IPS-15b (cell line): ENCODE data around the gene RASGRF2.
"Not testable (repeated sequence)": the region's sequence is repeated elsewhere in the genome, so short reads cannot be mapped to it uniquely, and the experiment has no call there.

ENCODE experiments used
- H3K27me3 ChIP-seq: one replicate; pipeline ENCODE4 v1.6.1; 2013; ENCODE audit warnings: low read length; ENCODE audit not compliant: control insufficient read depth, insufficient read depth
- H3K36me3 ChIP-seq: one replicate; pipeline ENCODE4 v1.6.1; 2013; ENCODE audit warnings: low read length; ENCODE audit not compliant: control insufficient read depth, insufficient read depth
- H3K4me1 ChIP-seq: one replicate; pipeline ENCODE4 v1.6.1; 2013; ENCODE audit warnings: mild to moderate bottlenecking, low read length; ENCODE audit not compliant: control insufficient read depth, insufficient read depth
- H3K4me3 ChIP-seq: one replicate; pipeline ENCODE4 v1.5.1; 2013; ENCODE audit warnings: low read depth, low read length
- H3K9ac ChIP-seq: one replicate; pipeline ENCODE4 v1.6.1; 2013; ENCODE audit warnings: low read depth, mild to moderate bottlenecking, low read length
- H3K9me3 ChIP-seq: one replicate; pipeline ENCODE4 v1.6.1; 2013; ENCODE audit warnings: mild to moderate bottlenecking, low read length; ENCODE audit not compliant: control insufficient read depth, insufficient read depth

RASGRF2 gene

DNA sequence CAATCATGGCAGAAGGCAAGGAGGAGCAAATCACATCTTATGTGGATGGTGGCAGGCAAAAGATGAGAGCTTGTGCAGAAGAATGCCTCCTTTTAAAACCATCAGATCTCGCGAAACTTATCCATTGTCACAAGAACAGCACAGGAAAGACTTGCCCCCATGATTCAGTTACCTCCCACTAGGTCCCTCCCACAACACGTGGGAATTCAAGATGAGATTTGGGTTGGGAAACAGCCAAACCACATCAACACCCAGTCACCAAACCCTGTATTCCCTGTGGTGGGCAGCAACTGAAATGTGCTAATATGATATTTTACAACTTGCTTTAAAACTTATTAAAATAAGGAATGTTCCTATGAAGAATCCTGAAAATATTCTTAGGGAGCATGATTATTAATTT lies 54.2 kb downstream of the RASGRF2 start:
- Histone ChIP-seq H3K4me1 (peaks cover 4% of the 10 kb centered on the region), H3K27me3 (no peaks in the 10 kb centered on the region), H3K9me3 (no peaks in the 10 kb centered on the region), H3K4me3 (no peak overlapping the region), H3K36me3 (no peaks in the 10 kb centered on the region), H3K9ac (no peak overlapping the region)

DNA sequence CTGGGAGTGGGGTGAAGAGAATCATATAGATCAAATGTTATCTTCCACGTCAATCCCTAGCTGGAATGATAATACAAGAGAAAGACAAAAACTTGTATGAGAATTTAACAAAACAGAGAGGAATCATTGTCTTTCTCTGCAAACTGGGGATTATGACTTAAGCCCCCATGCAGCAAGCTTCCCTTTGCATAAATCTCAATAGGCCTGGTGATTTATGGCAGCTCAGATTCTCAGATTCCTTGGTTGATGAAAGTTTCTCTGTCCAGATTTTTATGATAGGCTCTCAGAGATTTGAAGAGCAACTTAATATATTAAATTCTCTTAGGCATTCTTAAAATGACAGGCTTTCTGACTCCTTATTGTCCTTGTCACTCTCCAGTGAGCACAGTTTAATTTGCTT lies 56.0 kb downstream of the RASGRF2 start:
- no peaks in the 10 kb centered on the region for H3K9me3 ChIP-seq
- H3K4me3 ChIP-seq = no peak overlapping the region
- H3K36me3 ChIP-seq = no peaks in the 10 kb centered on the region
- H3K27me3 ChIP-seq = no peaks in the 10 kb centered on the region
- H3K9ac ChIP-seq = no peak overlapping the region
- H3K4me1 ChIP-seq = peaks cover 4% of the 10 kb centered on the region

DNA sequence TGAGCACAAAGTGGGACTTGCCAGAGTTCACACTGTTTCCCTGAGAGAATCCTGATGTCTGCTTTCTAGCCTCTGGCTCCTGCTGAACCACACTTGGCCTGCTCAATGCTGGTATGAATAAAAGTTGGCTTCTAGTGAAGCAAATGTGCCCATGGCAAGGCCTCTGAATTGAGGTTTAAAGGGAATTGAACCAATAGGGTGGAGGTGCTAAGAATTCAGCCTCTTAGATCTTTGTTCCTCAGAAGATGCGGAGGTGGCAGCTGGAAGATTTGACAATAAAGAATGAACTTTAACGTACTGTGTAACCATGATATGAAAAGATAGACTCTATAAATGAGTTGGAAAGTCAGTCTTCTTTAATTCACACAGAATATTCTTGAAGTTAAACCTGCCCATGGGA lies 57.2 kb downstream of the RASGRF2 start:
- Histone ChIP-seq H3K9ac (no peak overlapping the region), H3K9me3 (no peaks in the 10 kb centered on the region), H3K4me3 (no peak overlapping the region), H3K4me1 (peaks cover 4% of the 10 kb centered on the region), H3K36me3 (no peaks in the 10 kb centered on the region), H3K27me3 (no peaks in the 10 kb centered on the region)

DNA sequence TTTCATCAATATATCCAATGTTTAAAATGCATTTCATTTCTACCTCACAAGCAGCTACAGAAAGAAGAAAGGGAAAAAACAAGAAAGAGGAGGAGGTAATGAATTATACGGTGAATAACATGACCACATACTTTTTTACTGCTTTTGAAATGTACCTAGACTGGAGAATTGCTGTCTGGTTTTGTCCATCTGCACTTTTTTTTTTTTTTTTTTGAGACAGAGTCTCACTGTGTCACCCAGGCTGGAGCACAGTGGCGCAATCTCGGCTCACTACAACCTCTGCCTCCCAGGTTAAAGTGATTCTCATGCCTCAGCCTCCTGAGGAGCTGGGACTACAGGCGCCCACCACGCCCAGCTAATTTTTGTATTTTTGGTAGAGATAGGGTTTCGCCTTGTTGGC lies 58.4 kb downstream of the RASGRF2 start:
- not testable (repeated sequence) for H3K9ac ChIP-seq, H3K4me3 ChIP-seq, H3K4me1 ChIP-seq, H3K9me3 ChIP-seq, H3K36me3 ChIP-seq, H3K27me3 ChIP-seq

DNA sequence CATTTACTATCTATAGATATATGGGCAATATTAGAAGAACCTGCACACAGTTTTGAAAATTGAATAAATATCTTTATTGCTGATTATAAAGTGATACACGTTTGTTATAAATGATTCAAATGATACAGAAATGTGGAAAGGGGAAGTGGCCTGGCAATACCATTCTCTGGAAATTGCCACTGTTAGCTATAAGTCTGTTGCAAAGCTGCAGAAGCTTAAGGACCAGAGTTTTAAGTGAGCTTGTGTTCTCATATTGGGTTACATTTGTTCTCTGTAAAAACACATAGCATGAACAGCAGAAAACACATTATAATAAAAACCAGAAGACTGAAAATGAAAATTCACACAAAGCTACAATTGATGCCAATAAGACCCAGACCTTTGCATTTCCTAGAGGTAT lies 59.6 kb downstream of the RASGRF2 start:
- no peak overlapping the region for H3K4me3 ChIP-seq
- no peaks in the 10 kb centered on the region for H3K9me3 ChIP-seq
- H3K9ac ChIP-seq = no peak overlapping the region
- H3K36me3 ChIP-seq = no peaks in the 10 kb centered on the region
- H3K4me1 ChIP-seq = peaks cover 4% of the 10 kb centered on the region
- no peaks in the 10 kb centered on the region for H3K27me3 ChIP-seq

DNA sequence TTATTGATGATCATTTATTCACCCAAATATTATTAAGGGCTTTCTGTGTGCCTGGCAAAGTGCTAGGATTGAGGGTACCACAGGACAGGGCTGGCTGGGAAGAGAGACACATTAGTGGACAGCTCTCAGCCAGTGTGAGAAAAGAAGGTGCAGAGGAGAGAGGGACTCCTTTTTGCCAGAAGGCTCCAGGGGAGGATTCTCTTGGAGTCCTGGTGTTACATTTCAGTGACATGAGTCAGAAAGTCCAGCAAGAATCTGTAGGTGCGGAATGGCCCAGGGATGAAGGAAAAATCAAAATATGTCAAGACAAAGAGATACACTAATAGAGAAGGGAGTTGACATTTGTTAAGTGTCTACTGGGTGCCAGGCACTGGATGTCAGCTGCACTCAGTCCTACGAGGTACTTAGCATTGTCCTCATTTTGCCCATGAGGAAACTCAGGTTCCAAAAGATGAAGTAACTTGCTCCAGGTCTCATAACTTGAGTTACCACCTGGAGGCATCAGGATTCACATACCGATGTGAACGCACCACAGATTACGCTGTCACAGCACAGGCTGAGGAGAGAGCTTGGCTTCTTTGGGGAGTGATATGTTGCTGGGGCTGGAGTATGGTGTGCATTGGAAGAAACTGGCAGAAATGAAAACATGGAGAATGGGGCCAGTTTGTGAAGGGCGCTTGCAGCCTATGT lies 60.5 kb downstream of the RASGRF2 start:
- Histone ChIP-seq H3K4me3 (no peak overlapping the region), H3K9ac (no peak overlapping the region), H3K9me3 (no peaks in the 10 kb centered on the region), H3K4me1 (peaks cover 4% of the 10 kb centered on the region), H3K36me3 (no peaks in the 10 kb centered on the region), H3K27me3 (no peaks in the 10 kb centered on the region)

DNA sequence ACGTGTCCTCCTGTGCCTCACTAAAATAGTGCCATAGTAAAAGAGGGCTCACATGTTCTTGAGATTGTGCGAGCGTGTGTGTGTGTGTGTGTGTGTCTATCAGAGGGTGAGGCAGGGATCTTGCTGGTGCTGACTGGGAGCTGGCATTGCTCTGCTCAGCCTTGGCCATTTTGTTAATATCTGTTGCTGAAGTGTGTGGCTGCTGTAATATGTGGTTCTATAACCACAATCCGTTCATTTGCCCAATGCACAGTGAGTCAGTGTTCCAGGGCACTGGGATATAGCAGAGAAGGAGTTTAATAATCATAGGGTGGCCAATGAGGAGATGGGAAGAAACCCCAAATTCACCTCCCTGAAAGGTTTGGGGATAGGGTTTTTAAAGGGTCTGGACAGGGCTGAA lies 61.3 kb downstream of the RASGRF2 start:
- Histone ChIP-seq H3K4me3 (no peak overlapping the region), H3K36me3 (no peaks in the 10 kb centered on the region), H3K9me3 (no peaks in the 10 kb centered on the region), H3K27me3 (no peaks in the 10 kb centered on the region), H3K9ac (no peak overlapping the region), H3K4me1 (no peaks in the 10 kb centered on the region)

DNA sequence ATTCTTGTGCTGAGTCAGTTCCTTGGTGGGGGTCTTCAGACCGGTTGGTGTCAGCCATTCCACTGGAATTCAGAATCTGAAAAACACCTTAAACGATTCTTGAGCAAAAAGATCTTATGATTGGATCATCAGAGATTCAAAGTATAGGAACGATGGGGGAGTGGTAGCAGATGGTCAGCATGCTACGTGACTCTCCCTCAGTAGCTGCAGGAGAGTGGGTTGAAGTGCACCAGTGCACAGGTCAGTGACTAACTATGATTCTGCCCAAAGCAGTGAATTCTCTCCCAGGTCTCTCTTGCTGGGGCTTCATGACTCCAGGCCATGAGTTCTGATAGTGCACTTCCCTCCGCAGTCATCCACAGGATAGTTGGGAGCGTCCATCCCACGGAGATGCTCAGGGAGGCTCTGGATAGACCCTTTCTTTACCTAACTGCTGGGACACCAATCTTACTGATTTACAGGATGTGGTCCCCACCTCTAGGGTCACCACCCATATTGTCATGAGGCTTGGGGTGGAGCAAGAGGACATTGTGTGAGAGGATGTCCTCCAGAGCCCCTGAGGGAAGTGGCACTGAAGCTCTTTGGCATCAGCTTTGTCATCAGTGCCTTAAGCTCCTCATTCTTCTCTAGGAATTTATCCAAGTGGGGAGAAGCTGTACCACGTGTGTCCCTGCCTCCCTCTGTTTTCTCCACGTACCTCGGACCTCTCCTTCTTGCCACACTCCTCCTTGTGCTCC lies 62.0 kb downstream of the RASGRF2 start:
- Histone ChIP-seq H3K4me1 (no peaks in the 10 kb centered on the region), H3K27me3 (no peaks in the 10 kb centered on the region), H3K4me3 (no peak overlapping the region), H3K36me3 (no peaks in the 10 kb centered on the region), H3K9ac (no peak overlapping the region), H3K9me3 (no peaks in the 10 kb centered on the region)

DNA sequence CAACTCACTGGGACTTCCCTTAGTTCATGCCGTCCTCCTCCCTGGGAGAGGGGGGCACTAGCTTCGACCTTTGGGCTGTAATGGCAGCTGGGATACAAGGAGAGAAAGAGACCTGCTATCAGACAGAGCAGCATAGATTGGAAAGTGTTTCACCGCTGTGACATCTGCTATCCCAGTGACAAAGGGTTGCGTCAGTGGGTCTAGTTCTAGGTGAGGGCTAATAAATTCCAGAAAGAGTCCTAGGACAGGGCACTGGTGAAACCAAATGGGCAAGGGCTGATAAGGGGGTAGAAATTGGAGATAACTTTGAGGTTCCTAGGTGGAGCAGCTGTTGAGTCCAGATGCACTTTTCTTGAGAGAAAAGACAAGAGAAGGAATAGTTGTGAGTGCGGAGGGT lies 62.5 kb downstream of the RASGRF2 start:
- Histone ChIP-seq H3K9me3 (no peaks in the 10 kb centered on the region), H3K4me3 (no peak overlapping the region)

DNA sequence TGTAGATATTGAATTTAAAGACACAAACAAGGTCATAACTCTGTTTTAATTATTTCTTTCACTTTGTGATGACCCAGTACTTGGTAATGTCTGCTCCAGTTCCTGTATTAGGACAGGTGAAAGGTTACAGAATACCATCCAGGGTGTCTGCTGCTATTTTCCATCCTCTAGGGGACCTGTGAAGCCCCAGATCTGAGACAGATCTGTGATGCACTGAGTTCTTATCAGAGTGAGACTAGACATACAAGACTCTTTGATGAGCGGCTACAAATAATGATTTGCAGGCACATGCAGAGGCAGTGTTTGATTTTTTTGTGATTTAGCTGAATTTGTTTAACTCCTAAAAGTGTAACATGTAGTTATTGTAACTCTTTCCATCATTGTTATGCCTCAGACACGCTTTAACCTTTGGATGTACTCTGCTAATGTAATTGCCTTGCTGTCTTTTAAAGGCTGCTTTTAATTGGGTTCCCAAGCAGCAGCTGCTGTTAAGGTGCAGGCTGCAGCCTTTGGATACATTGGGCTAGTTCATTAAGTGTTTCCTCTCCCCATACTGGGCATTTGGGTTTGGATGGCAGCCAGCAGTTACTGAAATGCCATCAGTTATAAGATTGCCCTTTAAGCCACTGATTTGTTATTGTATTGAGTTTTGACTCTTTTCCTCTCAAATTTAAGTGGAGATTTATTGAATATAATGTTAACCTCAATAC lies 63.3 kb downstream of the RASGRF2 start:
- no peak overlapping the region for H3K4me3 ChIP-seq
- H3K27me3 ChIP-seq = no peaks in the 10 kb centered on the region
- no peak overlapping the region for H3K9ac ChIP-seq
- H3K9me3 ChIP-seq = no peaks in the 10 kb centered on the region
- no peaks in the 10 kb centered on the region for H3K4me1 ChIP-seq
- H3K36me3 ChIP-seq = no peaks in the 10 kb centered on the region

More for the DNA sequence above, 62.5 kb downstream of the RASGRF2 start:
- H3K27me3 ChIP-seq = no peaks in the 10 kb centered on the region
- H3K36me3 ChIP-seq = no peaks in the 10 kb centered on the region
- H3K4me1 ChIP-seq = no peaks in the 10 kb centered on the region
- H3K9ac ChIP-seq = no peak overlapping the region

DNA sequence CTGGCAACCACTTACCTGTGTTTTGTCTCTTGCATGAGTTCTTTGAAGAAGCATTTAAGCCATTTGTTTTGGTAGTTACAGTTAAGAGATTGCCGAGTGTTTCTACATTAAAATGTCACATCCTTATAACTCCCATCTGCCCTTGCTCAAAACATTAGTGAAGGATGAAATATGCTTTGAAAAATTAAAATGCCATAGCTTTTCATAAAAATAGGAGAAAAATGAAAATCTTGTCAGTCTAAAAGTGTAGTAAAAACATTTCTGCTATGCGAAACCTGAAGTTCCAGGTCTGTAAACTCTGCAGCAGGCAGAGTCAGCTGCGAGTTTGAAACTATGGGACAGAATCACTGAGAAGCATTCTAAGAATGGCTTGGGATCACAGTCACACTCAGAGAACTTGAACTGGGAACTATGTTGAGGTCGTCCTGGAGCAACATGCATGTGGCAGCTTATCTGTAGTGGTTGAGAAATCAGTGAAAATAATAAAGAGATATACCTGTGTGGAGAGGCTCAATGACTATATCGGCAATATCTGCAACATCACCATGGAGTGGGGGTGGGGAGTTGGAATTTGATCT lies 67.4 kb downstream of the RASGRF2 start:
- H3K4me1 ChIP-seq = no peaks in the 10 kb centered on the region
- no peaks in the 10 kb centered on the region for H3K9me3 ChIP-seq
- H3K36me3 ChIP-seq = no peaks in the 10 kb centered on the region
- no peaks in the 10 kb centered on the region for H3K27me3 ChIP-seq
- no peak overlapping the region for H3K9ac ChIP-seq
- no peak overlapping the region for H3K4me3 ChIP-seq
